Heart left ventricle (tissue), 16 donors: ENCODE data around the gene MEX3D. TPM values are rescaled to one million over a fixed set of nuclear protein-coding genes. Genes with fewer than 3 reads are reported as not detected.

ENCODE experiments used
- ATAC-seq, 4 donors: fragments of 200-7000 bp; cut with Tn5 transposase; one replicate each; pipeline ENCODE4 v1.9.1; 2020 to 2022; ENCODE audit warnings: moderate library complexity in 4 of 4, mild to moderate bottlenecking in 3 of 4, moderate number of reproducible peaks in 1 of 4
- DNase-seq, 5 donors: peaks; one replicate each; pipeline ENCODE4 v3.0.0-alpha.2; 2020
- H3K27ac ChIP-seq, 12 donors: fragments of 200-600 bp; sonication (generic) in 4 of 12; one replicate each; pipeline versions ENCODE4 v1.5.0 to v1.8.0; 2016 to 2022; ENCODE audit warnings: mild to moderate bottlenecking in 2 of 12
- H3K27me3 ChIP-seq, 9 donors: fragments of 200-600 bp; sonication (generic) in 2 of 9; one replicate each; pipeline versions ENCODE4 v1.5.1 to v1.8.0; 2016 to 2022; ENCODE audit warnings: mild to moderate bottlenecking in 3 of 9
- H3K36me3 ChIP-seq, 9 donors: fragments of 200-600 bp; sonication (generic) in 2 of 9; one replicate each; pipeline versions ENCODE4 v1.5.0 to v1.8.0; 2018 to 2022; ENCODE audit warnings: mild to moderate bottlenecking in 2 of 9
- H3K4me1 ChIP-seq, 12 donors: fragments of 200-600 bp; sonication (generic) in 4 of 12; one replicate each; pipeline versions ENCODE4 v1.5.0 to v1.8.0; 2016 to 2022; ENCODE audit warnings: mild to moderate bottlenecking in 3 of 12
- H3K4me3 ChIP-seq, 12 donors: fragments of 200-600 bp; sonication (generic) in 4 of 12; one replicate each; pipeline versions ENCODE4 v1.5.0 to v1.8.0; 2017 to 2022; ENCODE audit warnings: mild to moderate bottlenecking in 9 of 12, moderate library complexity in 4 of 12
- H3K9me3 ChIP-seq, 12 donors: fragments of 200-600 bp; sonication (generic) in 4 of 12; one replicate each; pipeline versions ENCODE4 v1.5.0 to v1.8.0; 2016 to 2022; ENCODE audit warnings: mild to moderate bottlenecking in 1 of 12
- POLR2A ChIP-seq, 2 donors: fragments of 450-650 bp; IDR thresholded peaks; one replicate each; pipeline ENCODE4 v1.6.1; 2017; ENCODE audit warnings: antibody characterized with exemption in 2 of 2, mild to moderate bottlenecking in 2 of 2, moderate library complexity in 2 of 2
- WGBS, 4 donors: extraction: QIAGEN DNeasy Blood & Tissue Kit in 2 of 4; methylation state at CpG; one replicate each; pipeline versions ENCODE4 v1.1.5 to v1.1.7; 2013 to 2018; 5-methylcytosine and 5-hydroxymethylcytosine counted together
- intact Hi-C, 10 donors: fragments of 100-400 bp; cut with DNase I; formaldehyde crosslinking; loops; one replicate each; pipeline versions ENCODE4 v1.11.1 to v1.14.2; 2022
- polyA plus RNA-seq, 2 donors: library from polyadenylated mRNA; stranded (reverse); fragments of 200-250 nt; gene quantifications; one replicate each; pipeline ENCODE4 v1.2.3, GENCODE V29; 2013
- total RNA-seq, 9 donors: library from RNA; depleted of rRNA in 2 of 9; stranded (reverse); fragments of >200 nt in 2 of 9; fragmentation: NEBNext Ultra II Directional in 3 of 9; extraction: Animal tissue kit (Norgen Biotek cat#: 25700) in 3 of 9; gene quantifications; one replicate each; pipeline versions ENCODE4 v1.1.0 to v1.2.4, GENCODE V29; 2016 to 2023
- TF ChIP-seq, protein P1 (sequence below), 12 donors: fragments of 200-600 bp; sonication (generic) in 4 of 12; IDR thresholded peaks; one replicate each; pipeline versions ENCODE4 v1.5.0 to v1.8.0; 2018 to 2022; ENCODE audit warnings: antibody characterized with exemption in 12 of 12, mild to moderate bottlenecking in 5 of 12
- donor health status: ischemic (EF 13 %, LVEDD 7.1; RV severe dilation, severe dysfunction).
- donor health status: healthy with polysubstance abuse.
- donor health status: DM: no; HTN: yes; CAD: no.
- donor health status: DM: no; HTN: no; CAD: no.
- donor health status: ischemic (EF 25% LVEDD 6.9; RV normal size, moderate dysfunction).
- donor health status: ischemic (EF 25% LVEDD 5.7; RV mildly dilated, moderate dysfunction).
- donor health status: healthy.
- donor health status: DM: yes; HTN: yes; CAD: no.
- donor health status: ischemic (EF 35%, LVEDD 5.7; RV mildly dilated, moderate dysfunction).
- donor health status: nonischemic (EF 11% LVEDD 7.7; RV severe dilation, severe dysfunction).
- donor health status: DM: yes; HTN: yes; CAD: no.
- donor health status: PGD.
- donor health status: ischemic (EF 29% LVEDD 5.4; RV normal size, mild dysfunction).
- donor health status: nonischemic (EF 23%, LVEDD 6.1; RV moderate dilation, normal function).

MEX3D gene
- total and polyA plus RNA-seq, 11 donors: 1.9 to 18.6 (median 8.0) TPM

DNA sequence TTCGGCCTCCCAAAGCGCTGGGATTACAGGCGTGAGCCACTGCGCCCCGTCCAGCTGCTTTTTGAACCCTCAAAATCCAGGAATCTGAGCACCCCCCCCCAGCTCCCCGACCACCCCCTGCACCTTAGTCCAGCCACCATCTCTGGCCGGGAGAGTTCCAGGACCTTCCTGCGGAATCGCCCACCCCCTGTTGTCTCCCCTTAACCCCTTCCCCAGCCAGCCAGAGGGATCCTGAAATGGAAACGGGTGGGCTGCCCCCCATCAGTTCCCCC is 25.3 kb upstream of the MEX3D start:
- Histone ChIP-seq H3K27me3 (no peaks in the 10 kb centered on the region), H3K9me3 (no peaks in the 10 kb centered on the region), H3K27ac (peak overlapping the region in 9 of 12 donors; percentile 84 to 99 (median 97)), H3K4me3 (peak overlapping the region in 11 of 12 donors; percentile 63 to 92 (median 72)), H3K36me3 (peaks cover 2 to 43% (median 31%) of the 10 kb centered on the region in 9 donors), H3K4me1 (peaks cover 3 to 36% (median 21%) of the 10 kb centered on the region in 12 donors)
- 49 to 58% (median 52%) methylated on average over 10 of the region's 10 CpGs for WGBS, 4 donors
- TF ChIP-seq, protein P1, sequence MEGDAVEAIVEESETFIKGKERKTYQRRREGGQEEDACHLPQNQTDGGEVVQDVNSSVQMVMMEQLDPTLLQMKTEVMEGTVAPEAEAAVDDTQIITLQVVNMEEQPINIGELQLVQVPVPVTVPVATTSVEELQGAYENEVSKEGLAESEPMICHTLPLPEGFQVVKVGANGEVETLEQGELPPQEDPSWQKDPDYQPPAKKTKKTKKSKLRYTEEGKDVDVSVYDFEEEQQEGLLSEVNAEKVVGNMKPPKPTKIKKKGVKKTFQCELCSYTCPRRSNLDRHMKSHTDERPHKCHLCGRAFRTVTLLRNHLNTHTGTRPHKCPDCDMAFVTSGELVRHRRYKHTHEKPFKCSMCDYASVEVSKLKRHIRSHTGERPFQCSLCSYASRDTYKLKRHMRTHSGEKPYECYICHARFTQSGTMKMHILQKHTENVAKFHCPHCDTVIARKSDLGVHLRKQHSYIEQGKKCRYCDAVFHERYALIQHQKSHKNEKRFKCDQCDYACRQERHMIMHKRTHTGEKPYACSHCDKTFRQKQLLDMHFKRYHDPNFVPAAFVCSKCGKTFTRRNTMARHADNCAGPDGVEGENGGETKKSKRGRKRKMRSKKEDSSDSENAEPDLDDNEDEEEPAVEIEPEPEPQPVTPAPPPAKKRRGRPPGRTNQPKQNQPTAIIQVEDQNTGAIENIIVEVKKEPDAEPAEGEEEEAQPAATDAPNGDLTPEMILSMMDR (IDR thresholded peaks at IDR 0.05): no peak
- TF ChIP-seq POLR2A (IDR thresholded peaks at IDR 0.05): no peak
- ATAC-seq: no peak
- intact Hi-C loops: loop anchor here in 1 of 10 donors (5.0 kb wide), 1 partner anchor 186 kb away; the partner anchor contains the start of gene DAZAP1
- no peak for DNase-seq

DNA sequence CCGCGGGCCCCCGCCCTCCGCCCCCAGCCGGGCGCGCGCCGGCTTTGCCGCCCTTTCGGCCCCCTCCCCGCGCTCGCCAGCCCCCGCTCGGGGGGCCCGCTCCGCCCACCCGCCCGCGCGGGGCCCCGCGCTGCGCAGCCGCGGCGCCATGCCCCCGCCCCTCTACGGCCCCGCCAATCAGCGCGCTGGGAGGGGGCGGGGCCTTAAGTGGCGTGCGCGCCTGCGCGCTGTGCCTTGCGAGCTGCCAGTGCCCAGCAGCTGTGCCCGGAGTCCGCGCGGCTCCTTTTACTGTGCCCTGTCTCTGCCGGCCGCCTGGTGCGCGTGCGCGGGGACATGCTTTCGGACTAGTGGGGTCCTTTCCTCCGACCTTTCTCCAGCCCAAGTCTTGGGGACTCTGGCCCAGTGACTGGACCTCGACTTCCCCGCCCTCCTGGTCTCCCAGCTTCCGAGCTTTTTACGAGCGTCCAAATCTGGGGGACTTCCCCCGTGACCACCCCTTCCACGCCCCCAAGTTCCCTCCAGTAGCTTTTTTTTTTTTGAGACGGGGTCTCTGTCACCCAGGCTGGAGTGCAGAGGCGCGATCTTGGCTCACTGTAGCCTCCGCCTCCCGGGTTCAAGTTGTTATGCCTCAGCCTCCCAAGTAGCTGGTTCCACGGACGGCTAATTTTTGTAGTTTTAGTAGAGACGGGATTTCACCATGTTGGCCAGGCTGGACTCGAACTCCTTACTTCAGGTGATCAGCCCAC is 24.8 kb upstream of the MEX3D start, which contains the start of gene MBD3:
MBD3 (minus strand) TSS at position 111 of the 746 bp plus-strand sequence. CDS start 234 bp downstream, outside the sequence.
- Histone ChIP-seq H3K27me3 (no peaks in the 10 kb centered on the region), H3K27ac (peak within 1 kb of the TSS; percentile 85 to 100 (median 98)), H3K4me1 (peaks cover 3 to 38% (median 21%) of the 10 kb centered on the region in 12 donors), H3K36me3 (peaks cover under 1 to 38% (median 26%) of the 10 kb centered on the region in 9 donors), H3K9me3 (no peaks in the 10 kb centered on the region), H3K4me3 (peak within 1 kb of the TSS; percentile 66 to 92 (median 80))
- TF ChIP-seq, protein P1 (IDR thresholded peaks at IDR 0.05): no peak
- TF ChIP-seq POLR2A (IDR thresholded peaks at IDR 0.05): peak in 1 of 2 donors; percentile 74
- DNase-seq (peak; percentile 91 to 96 (median 94)), ATAC-seq (peak; percentile 91 to 97 (median 93))
- WGBS, 4 donors: 2 to 4% (median 3%) methylated on average over 18 to 68 of the region's 68 CpGs
- intact Hi-C loops: loop anchor here in 1 of 10 donors (5.0 kb wide), 1 partner anchor 186 kb away; the partner anchor contains the start of gene DAZAP1

DNA sequence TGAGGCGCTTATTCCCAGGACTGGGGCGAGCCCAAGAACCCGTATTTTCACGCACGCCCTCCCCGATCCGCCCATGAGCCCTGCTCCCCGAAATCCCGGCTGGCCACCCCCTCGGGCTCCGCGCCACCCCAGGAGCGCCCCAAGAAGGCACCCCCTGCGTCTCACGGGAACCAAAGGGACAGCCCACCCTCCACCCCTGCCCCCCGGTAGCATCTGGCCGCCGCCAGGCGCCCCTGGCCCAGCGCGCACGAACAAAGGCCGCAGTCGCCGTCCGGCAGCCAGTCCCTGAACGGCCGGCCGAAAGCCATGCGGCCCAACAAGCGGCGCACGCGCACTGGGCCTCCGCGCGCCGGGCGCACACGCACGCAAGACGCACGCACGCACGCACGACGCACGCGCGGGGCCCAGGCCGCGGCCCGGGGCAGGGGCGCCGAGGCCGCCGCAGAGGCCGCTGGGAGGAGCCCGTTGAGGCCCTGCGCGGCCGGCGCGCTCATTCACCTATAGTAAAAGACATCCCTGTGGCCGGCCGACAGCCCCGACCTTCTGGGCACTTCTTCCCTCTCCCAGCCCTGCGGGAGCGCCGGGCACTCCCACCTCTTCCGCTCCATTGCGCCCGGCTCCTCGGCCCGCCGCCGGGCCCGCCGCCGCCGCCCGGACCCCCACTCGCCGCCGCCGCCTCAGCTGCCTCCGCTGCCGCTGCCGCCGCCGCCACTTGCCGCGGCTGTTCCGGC is 24.1 kb upstream of the MEX3D start:
- Histone ChIP-seq H3K4me3 (peak overlapping the region; percentile 66 to 92 (median 80)), H3K27me3 (no peaks in the 10 kb centered on the region), H3K36me3 (peaks cover 0 to 30% (median 19%) of the 10 kb centered on the region in 9 donors), H3K4me1 (peaks cover 3 to 46% (median 21%) of the 10 kb centered on the region in 12 donors), H3K27ac (peak overlapping the region; percentile 75 to 100 (median 98)), H3K9me3 (no peaks in the 10 kb centered on the region)
- WGBS, 4 donors: 0 to 1% (median 0%) methylated on average over 19 to 94 of the region's 94 CpGs
- peak; percentile 86 to 94 (median 89) for DNase-seq
- intact Hi-C loops: loop anchor here in 1 of 10 donors (5.0 kb wide), 1 partner anchor 185 kb away; the partner anchor contains the start of gene DAZAP1
- TF ChIP-seq, protein P1 (IDR thresholded peaks at IDR 0.05): no peak
- TF ChIP-seq POLR2A (IDR thresholded peaks at IDR 0.05): peak in 1 of 2 donors; percentile 74
- peak; percentile 22 to 88 (median 80) for ATAC-seq
